EH (cell line): ENCODE measurements around the gene CPO.

ENCODE experiments used
- DNase-seq: peaks from one replicate; pipeline ENCODE4 v3.0.0-alpha.2; 2015; ENCODE audit warnings: low read depth

The CPO gene

GRCh38 chr2:207015901-207016300, 76.6 kb downstream of the CPO start:
- DNase-seq = peak; percentile 83
